Erythroblast (primary cell): ENCODE results near the gene SLC16A8.

Experiments used
- GATA1 ChIP-seq: IDR thresholded peaks from 2 replicates; pipeline ENCODE4 v1.6.1; 2011; ENCODE audit warnings: low read depth, mild to moderate bottlenecking, control low read depth, low read length, moderate library complexity
- POLR2A ChIP-seq: IDR thresholded peaks from 2 replicates; pipeline ENCODE4 v1.6.1; 2011; ENCODE audit warnings: mild to moderate bottlenecking, low read length

DNA sequence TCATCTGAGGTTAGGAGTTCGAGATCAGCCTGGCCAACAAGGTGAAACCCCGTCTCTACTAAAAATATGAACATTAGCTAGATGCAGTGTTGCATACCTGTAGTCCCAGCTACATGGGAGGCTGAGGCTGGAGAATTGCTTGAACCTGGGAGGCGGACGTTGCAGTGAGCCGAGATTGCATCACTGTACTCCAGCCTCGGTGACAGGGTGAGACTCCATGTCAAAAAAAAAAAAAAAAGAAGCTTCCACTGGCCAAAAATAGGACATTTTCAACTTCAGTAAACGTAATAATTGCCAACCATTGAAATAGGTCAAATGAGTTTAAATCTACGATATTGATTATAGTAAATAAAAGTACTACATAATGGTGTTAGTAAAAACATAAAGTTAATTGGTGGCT, 19.7 kb upstream of the SLC16A8 start:
- no peak for TF ChIP-seq POLR2A
- no peak for TF ChIP-seq GATA1
